CD4-positive, alpha-beta T cell treated with Interleukin-17A for 1 hour (primary cell): ENCODE data around the gene MYOF.
"Not testable (repeated sequence)": the region's sequence is repeated elsewhere in the genome, so short reads cannot be mapped to it uniquely, and the experiment has no call there.

Experiments used
- DNase-seq: peaks from one replicate; pipeline ENCODE4 v3.0.0-alpha.2; 2020

Gene MYOF

DNA sequence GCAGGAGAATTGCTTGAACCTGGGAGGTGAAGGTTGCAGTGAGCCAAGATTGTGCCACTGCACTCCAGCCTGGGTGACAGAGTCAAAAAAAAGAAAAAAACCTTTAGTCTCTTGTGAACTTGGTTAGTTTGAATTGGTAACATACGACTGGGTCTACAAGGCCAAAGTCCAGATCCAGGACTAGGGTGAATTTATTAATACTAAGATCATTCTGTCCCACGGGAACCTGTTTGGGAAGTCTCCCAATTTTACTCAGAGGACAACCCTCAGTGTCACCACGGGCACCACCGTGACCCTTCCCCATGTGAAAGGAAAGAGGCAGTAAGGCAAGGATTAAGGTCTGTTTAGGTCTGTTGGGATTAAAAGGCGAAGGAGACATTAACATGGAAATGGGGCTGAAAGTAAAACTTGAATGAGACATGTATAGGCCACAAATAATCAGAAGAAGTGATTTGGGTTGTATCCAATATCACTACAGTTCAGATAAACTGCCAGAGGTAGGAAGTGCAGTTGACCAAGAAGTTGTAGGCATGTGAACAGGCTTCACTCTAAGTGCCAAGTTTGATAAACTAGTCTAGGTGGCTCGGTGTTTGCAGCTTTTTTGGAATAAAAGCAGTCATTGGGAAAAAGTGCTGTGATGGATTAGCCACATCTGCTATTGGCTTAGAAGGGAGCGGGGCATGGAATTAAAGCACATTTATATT is 30.7 kb downstream of the MYOF start:
- no peak for DNase-seq

DNA sequence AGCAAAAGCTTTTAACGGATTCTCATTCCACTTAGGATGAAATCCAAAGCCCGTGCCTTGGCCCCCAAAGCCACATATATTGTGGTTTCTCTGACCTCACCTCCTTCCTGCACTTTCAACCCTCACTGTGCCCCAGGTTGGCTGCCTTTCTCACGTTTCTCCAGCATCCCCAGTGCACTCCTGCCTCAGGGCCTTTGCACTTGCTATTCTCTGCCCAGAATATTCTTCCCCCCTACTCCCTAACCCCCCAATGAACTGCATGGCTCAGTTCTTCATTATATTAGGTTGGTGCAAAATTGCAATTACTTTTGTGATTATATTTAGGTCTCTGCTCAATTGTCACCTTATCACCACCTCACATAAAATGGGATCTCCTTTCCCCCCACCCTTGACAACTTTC is 34.2 kb downstream of the MYOF start:
- DNase-seq = no peak

DNA sequence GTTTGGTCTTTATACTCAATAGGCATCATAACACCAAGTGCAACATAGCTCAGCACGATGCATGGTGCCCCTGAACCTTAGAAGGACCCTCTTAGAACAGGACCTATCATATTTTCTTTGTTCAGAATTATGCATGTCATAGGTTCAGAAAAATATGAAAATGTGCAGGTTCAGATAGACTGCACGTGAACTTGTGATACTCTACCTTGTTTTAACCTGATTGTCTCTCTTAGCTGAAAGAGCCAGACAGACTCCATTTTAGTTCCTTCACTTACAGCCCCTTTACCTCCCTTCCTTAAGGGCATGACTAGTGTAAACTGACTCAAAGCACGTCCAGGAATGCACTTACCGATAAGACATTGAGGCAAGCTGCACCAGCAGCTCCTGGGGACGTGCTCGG is 35.1 kb downstream of the MYOF start:
- DNase-seq = no peak

DNA sequence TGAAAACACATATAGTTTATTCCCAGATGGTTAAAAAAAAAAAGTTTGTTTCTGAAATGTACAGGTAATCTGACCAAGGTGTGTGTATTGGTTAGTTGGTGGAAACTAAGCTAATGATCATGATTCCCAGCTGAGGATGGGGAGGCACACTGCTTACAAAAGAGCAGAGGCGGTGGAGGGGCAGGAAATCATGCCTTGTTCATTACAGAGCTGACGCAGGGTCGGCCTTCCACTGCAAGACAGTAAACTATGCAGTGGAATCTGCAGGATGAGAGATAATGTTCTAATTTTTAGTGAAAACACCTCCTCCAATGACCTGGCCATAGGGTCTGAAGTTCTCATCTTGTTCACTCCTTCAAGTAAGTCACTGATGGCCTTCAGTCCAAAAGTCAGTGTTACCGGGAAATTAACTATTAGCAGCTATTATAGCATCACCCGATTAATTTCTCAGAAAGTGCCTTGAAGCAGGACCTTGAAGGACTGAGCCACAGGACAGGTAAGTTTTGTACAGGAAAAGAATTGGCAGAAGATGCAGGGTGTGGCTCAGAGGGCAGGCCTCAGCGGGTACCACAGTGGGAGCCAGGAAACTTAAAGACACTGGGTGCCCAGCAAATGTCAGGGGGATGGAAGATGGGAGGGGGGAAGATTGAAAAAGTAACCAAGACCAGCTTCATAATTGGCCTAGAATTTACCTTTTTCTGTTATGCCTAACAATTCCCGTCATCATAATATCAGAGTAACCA is 36.0 kb downstream of the MYOF start:
- no peak for DNase-seq

DNA sequence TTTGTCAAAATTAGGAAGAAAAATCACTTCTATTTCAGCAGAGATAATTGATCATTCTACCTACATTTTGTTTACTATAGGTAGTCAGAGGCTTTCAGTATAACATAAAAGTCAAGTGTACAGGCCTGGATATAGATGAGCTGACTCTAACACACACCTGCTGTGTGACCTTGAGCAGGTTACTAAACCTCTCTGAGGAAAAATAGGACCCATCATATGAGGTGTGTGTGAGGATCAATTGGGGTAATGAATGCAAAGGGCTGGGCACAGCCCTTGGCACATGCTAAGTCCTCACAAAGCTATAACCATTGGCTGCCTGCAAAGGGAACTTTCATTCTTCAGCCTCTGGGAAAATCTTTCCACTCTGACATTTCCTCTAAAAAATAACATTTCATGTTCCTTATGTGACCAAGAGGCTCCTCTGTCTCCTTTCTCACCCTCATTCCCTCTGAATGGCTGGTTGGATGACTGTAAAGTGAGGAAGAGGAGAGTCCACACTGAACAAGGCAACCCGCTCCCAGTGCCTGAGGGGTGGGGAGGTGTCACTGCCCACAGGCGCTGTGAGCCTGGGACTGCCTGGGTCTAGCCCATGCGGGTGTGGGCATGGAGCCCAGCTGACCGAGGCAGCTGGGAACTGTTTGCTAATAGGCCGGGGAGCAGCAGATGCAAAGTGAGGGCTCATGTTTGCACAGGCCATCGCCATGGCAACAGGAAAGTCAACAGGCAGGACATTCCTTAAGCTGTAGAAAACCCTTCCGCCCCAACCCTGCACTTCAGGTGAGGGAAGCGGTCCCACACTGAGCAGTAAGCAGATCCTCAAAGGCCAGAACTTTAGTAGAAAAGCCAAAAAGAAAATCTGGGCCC is 36.8 kb downstream of the MYOF start:
- no peak for DNase-seq

DNA sequence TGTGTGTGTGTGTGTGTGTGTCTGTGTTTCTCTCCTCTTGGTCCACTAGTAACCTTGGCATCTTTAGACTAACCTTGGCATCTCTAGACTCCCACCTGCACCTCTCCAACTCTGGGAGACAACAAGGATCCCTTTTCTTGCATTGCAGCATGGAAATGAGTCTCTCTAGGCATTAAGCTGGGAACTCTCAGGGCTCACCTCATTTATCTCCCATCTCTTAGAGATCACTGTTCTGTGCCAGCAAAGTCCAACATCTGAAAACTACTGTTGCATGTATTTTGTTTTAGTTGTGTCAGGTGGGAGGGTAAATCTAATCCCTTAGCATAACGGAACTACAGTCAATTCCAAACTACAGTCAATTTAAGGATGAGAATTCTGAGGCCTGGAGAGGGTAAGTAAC is 38.7 kb downstream of the MYOF start:
- DNase-seq = no peak

DNA sequence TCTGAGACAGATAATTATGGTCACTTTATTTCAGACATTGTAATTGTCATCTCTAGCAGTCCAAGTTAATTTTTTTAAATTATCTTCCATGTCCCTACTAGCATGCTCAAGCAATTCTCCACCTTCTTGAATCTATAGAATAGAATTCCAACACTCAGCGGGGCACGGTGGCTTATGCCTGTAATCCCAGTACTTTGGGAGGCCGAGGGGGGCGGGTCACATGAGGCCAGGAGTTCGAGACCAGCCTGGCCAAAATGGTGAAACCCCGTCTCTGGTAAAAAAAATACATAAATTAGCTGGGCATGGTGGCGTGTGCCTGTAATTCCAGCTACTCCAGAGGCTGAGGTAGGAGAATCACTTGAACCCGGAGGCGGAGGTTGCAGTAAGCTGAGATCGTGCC is 39.4 kb downstream of the MYOF start:
- not testable (repeated sequence) for DNase-seq

DNA sequence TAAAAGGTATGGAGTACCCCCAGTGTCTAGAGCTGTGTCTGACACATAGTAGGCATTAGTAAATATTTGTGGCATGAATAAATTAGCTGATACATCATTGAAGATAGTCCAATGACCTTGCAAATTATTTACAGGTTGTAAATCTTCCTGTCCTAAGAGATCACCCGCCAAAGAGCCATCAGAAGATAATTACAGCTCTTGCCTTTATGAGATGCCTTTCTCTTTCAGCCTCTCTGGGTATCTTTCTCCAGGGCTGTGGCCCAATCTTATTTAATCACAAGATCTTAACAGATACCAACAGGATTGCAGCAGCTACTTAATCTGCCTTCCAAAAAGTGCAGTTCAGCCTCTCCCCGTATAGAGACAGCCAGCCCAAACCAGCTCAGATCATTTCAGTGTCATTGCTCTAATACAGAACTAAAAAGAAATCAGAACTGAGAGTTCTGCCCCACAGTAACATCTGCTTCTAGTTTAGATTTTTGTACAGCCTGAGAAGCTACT is 41.5 kb downstream of the MYOF start:
- no peak for DNase-seq

DNA sequence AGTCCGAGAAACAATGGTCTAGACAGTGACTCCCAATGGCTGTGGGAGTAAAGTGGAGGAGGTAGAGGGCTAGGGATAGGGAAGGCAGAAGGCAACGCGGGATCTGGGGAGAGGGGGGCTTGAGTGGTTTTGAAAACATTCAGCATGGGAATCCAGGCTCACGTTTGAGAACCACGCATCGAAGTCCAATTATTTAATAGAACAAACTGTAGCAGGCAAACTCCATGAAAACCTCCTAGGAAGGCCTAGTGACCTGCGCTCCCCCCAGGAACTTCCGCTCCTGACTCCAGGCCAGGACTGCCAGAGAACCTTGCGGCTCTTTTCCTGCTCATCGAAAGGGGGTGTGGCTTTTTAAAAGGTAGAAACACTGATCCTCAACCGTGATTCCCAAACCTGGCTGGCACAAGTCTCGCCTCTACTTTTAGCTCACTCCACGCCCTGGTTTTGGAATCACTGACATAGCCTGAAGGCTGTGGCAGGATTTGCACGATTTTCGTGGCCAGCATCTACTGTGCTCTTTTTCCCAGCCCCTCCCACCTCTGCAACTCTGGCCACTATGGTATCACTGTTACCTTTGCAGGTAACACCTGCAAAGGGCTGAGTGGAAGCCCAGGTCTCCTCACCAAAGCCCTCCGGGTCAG is 43.4 kb downstream of the MYOF start:
- no peak for DNase-seq

DNA sequence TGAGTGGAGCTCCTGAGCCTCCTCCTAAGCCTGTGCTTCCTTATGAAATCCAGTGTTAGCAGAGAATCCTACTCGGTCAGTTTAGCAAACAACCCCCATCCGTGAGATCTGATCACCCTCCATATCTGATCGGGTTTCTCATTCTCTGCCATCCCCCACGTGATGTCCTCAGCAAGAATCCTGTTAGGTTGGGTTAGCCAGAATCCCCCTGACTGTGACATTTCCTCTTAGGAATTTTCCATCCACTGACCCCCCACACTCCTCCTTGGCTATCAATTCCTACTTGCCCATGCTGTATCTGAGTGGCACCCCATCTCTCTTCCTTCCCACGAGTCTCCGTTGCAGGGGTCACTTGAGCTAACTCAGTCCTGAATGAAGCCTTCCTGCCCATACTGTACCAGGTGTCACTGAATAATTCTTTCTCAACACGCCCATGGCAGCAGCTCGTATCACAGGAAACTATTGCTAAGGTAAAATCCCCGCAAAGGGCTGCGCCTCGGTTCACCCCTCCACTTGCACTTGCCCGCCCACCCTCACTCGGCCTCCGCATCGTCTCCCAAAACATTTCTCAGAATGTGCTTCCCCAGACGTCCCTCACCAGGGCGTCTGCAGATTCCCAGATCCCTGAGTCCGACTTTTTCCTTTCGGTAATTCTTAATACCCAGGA is 44.1 kb downstream of the MYOF start:
- DNase-seq = no peak

DNA sequence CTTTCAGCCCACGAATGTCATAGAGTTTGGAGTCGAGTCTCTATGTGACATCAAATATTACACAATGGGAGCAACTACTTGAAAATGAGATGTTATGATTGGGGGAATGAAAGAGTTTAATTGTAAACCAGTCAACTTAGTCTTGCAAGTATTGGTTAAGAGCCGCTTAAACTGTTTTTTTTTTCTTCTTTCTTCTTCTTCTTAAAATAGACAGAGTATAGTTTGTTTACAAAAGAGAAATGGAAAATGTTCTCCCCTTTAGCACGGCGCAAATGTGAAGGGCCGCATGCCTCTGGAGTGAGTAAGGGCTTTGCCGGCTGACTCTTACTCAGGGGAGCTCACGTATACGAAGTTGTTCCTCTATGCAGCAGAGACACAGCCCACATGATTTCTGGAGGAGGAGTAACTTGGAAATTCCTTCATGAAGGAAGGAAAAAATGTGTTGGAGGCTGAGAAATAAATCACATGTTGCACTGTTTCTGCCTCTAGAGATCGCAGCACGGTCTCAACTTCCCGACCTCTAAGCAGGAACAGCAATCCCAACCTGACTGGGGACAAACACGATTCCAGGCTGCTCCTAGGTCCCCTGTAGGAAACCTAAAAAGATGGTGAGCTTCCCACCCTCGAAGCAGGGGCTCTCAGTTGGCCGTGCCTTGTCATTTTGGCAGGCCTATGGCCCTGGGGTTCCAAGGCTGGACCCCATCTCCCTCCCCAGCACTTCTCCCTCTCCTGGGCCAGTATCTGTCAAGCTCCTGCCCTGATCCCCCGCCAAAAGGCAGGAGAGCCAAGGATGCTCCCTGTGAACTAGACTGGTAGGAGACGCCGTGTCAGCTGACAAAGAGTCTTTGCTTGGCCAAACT is 44.8 kb downstream of the MYOF start:
- DNase-seq = no peak

DNA sequence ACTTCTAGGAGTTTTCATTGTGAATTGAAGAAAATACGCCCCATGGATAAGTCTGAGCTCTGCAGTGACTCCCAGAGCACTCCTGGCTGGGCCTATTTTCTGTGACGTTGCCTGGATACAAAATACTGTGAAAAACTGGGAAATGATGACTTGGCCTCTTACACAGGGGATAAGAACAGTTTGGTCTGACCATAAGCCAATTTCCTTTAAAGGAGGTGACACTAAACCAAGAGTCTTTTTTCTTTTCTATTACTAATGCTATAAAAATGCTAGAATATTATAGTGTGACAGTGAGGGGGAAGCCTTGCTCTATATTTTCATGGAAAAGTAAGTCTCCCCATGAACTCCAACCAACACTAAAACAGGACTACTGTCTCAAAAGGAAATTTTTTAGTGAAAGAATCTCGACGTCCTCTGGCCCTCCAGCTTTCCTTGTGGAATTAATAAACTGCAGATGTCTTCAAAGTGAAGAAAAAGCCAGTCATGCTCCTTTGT is 45.5 kb downstream of the MYOF start:
- DNase-seq = no peak

DNA sequence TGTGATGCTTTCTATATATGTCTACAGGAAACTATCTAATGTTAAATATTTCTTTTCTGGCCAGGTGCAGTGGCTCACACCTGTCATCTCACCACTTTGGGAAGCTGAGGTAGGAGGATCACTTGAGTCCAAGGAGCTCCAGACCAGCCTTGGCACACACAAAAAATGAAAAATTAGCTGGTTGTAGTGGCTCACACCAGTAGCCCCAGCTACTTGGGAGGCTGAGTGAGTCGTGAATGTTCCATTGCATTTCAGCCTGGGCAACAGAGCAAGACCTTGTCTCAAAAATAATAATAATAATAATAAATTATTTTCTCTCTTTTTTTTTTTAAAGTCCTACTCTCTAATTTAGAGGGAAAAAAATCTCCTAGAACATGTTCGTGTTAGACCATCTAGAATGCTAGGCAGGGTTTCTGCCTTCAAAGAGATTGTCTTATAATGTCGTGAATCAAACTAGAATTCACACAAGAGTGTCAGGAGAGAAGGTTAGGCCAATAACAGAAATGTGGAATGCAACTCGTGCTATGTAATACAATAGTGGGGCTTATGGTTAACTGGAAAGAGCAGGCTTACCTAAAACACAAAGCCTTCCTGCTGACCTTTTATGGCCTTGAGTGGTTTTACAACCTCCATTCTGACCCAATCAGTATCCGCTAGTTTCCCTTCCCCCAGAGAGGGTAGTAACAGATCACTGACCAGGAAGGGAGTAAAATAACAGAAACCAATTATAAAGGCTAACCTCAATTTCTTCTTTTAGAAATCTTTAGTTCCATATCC is 46.3 kb downstream of the MYOF start:
- no peak for DNase-seq

DNA sequence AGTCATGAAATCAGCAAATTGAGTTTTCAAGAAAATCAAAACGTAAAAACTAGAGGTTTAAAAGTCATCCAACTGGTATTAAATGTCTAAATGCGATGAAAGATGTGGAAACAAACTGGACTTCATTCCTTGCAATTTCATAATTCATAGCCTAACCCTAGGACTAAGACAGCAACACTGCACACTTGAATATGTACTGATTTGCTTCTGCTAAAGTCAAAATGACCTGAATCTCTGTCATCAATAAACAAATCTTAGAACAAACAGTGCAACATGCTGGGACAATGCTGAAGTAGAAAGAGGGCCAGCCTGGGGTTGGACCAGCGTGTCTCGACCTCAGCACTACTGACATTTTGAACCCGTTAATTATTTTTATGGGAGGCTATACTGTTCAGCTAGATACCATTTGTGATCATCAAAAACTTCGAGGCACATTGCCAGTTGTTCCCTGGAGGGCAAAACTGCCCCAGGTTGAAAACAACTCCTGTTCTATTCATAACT is 47.1 kb downstream of the MYOF start:
- DNase-seq = no peak

DNA sequence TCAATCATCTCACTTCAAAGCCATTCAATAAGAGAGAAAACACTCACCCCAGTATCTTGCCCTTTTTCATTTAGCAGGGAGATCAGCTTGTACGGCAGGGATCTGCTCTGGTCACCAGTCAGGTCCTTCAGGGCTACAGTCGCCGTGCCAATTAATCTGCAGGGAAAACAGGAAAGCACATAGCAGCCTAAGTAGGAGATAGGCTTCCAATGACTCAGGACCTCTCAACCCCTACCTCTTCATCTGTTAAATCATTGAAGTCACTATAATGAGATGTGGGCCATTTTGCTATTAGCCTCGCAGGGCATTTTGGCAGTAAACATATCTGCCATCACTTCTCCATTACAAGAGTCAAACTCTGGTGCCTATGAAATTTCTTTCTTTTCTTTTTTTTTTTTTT is 50.8 kb downstream of the MYOF start:
- no peak for DNase-seq

DNA sequence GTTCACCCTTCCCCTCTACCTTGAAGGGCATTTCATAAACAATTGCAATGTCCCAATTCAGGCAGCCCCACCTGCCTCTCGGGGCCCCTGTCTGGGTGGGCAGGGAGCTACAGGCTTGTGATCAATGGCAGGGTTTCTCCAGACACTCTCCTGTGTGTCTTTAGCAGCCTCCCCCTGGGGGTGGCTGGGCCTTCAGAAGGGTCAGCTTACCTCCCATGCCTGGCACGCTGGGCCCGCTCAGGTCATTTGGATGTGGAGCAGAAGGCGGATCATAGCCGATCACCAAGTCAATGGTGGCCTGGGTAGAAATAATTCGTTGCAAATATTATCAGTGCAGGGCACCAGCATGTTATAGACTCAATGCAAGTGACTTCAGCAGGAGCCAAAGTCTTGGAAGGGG is 56.3 kb downstream of the MYOF start:
- no peak for DNase-seq

DNA sequence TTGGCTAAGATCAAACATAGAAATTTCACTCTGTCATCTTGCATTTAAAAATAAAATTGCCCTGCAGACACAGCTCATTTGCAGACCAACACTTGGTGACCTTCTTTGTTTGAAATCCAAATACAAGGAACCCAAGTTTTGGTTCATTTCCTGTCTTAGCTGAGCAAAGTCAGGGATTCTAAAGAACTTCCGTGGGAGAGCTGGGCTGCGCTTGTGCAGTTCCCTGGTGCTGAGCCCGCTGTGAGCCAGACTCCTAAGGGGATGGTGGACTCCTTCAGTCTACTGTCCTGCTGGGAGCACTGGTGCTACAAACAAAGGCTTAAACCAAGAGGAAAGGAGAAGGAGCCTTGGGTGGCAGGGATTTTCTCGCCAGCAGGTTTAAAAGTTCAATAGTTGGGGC is 60.0 kb downstream of the MYOF start:
- DNase-seq = no peak

DNA sequence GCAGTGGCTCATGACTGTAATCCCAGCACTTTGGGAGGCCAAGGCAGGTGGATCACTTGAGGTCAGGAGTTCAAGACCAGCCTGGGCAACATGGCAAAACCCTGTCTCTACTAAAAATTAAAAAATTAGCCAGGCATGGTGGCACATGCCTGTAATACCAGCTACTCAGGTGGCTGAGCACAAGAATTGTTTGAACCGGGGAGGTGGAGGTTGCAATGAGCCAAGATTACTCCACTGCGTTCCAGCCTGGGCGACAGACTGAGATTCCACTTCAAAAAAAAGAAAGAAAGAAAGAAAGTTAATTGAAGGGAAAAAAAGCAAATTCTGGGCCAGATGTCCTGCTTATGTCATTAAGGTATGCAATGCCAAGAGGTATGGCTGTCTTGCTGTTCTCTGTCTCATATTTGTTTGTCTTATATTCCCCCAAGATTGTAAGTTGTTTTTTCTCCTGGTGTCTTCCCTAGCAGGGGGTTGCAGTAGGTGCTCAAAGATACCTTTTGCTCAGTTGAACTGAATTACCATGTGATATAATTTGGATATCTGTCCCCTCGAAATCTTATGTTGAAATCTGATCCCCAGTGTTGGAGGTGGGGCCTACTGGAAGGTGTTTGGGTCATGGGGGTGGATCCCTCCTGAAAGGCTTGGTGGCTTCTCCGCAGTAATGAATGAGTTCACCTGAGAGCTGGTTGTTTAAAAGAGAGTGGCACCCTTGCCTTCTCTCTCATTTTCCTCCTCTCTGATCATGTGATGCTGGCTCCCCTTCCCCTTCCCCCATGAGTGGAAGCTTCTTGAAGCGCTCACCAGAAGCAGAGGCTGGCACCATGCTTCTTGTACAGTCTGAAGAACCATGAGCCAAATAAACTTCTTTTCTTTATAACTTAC is 60.9 kb downstream of the MYOF start:
- DNase-seq = no peak

DNA sequence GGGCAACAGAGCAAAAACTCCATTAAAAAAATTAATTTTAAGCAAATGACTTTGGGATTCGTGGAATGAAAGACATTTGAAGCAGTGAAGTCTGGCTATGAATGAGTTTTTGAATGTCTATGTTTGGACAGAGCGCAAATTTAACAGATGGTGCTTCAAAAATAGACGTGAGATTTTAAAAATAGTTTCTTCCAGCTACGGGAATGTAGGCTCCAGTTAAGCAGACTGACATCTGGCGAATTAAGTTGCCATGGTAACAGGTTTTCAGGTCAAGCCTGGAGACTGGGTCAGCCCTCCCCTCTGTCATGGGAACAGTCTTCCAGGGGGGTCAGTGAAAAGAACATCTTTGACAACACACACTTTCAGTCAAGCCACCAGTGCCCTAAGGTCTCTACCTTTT is 62.0 kb downstream of the MYOF start:
- DNase-seq = no peak
